Liver (tissue), 9 donors: ENCODE data around the gene MYH7B. TPM values are rescaled to one million over a fixed set of nuclear protein-coding genes. Genes with fewer than 3 reads are reported as not detected.

ENCODE experiments used
- DNase-seq: peaks from one replicate; pipeline ENCODE4 v3.0.0-alpha.2; 2017; ENCODE audit warnings: low spot score
- H3K27ac ChIP-seq, 2 donors: one replicate each; pipeline ENCODE4 v1.7.0; 2013; ENCODE audit warnings: inconsistent platforms in 2 of 2, low read length in 2 of 2, control low read depth in 1 of 2, low read depth in 1 of 2, mild to moderate bottlenecking in 1 of 2
- H3K27me3 ChIP-seq, 4 donors: one replicate each; pipeline versions ENCODE4 v1.6.1 to v1.7.0; 2013; ENCODE audit warnings: low read length in 3 of 4, inconsistent platforms in 1 of 4, mild to moderate bottlenecking in 1 of 4, moderate library complexity in 1 of 4; ENCODE audit not compliant: control insufficient read depth in 4 of 4, insufficient read depth in 4 of 4
- H3K36me3 ChIP-seq, 4 donors: one replicate each; pipeline versions ENCODE4 v1.6.1 to v1.7.0; 2013; ENCODE audit warnings: low read length in 3 of 4, mild to moderate bottlenecking in 3 of 4, low read depth in 1 of 4, moderate library complexity in 1 of 4; ENCODE audit not compliant: control insufficient read depth in 4 of 4, insufficient read depth in 3 of 4
- H3K4me1 ChIP-seq, 4 donors: one replicate each; pipeline versions ENCODE4 v1.6.1 to v1.7.0; 2013; ENCODE audit warnings: low read length in 3 of 4, mild to moderate bottlenecking in 3 of 4, moderate library complexity in 1 of 4; ENCODE audit not compliant: control insufficient read depth in 4 of 4, insufficient read depth in 4 of 4
- H3K4me3 ChIP-seq, 3 donors: one replicate each; pipeline versions ENCODE4 v1.6.1 to v1.7.0; 2013; ENCODE audit warnings: low read length in 3 of 3, control low read depth in 1 of 3, low read depth in 1 of 3, mild to moderate bottlenecking in 1 of 3
- H3K9ac ChIP-seq, 2 donors: one replicate each; pipeline ENCODE4 v1.7.0; 2013; ENCODE audit warnings: low read length in 2 of 2, mild to moderate bottlenecking in 2 of 2, moderate library complexity in 2 of 2, control low read depth in 1 of 2, low read depth in 1 of 2
- H3K9me3 ChIP-seq, 4 donors: one replicate each; pipeline versions ENCODE4 v1.6.1 to v1.7.0; 2013; ENCODE audit warnings: low read length in 3 of 4; ENCODE audit not compliant: control insufficient read depth in 4 of 4
- EGR1 ChIP-seq, 2 donors: IDR thresholded peaks; 2 replicates each; pipeline ENCODE4 v1.6.1; 2016 to 2018; ENCODE audit warnings: antibody characterized with exemption in 2 of 2, low read depth in 2 of 2
- FOXA2 ChIP-seq: IDR thresholded peaks from 2 replicates; pipeline ENCODE4 v1.6.1; 2016; ENCODE audit warnings: antibody characterized with exemption
- TAF1 ChIP-seq: conservative IDR thresholded peaks from 2 replicates; pipeline ENCODE4 v1.6.1; 2016; ENCODE audit warnings: antibody characterized with exemption, mild to moderate bottlenecking
- YY1 ChIP-seq: IDR thresholded peaks from 2 replicates; pipeline ENCODE4 v1.6.1; 2016; ENCODE audit warnings: antibody characterized with exemption, mild to moderate bottlenecking
- whole genome bisulfite sequencing: extraction: QIAGEN DNeasy Blood & Tissue Kit; methylation state at CpG from one replicate; pipeline ENCODE4 v1.1.7; 2013; 5-methylcytosine and 5-hydroxymethylcytosine counted together
- polyA plus RNA-seq, 2 donors: library from polyadenylated mRNA; stranded (reverse) in 1 of 2; unstranded in 1 of 2; fragments of 200-250 nt in 1 of 2; fragments of >200 nt in 1 of 2; fragmentation: Nextera tagmentation in 1 of 2; extraction: Ambion mirVana in 1 of 2; gene quantifications; one replicate each; pipeline versions ENCODE4 v1.2.1 to v1.2.3, GENCODE V29; 2013 to 2015
- total RNA-seq, 2 donors: library from RNA; depleted of rRNA; stranded (reverse); fragments of >200 nt; gene quantifications; one replicate each; pipeline ENCODE4 v1.2.3, GENCODE V29; 2014
- TF ChIP-seq, protein P1 (sequence below): fragments of 150-350 bp; IDR thresholded peaks from 2 replicates; pipeline ENCODE4 v1.5.1; 2017; ENCODE audit warnings: improper control_type of control experiment, low read depth, low read length; ENCODE audit not compliant: missing input control
- TF ChIP-seq, protein P2 (sequence below): IDR thresholded peaks from 2 replicates; pipeline ENCODE4 v1.6.1; 2016; ENCODE audit warnings: antibody characterized with exemption
- TF ChIP-seq, protein P3 (sequence below): IDR thresholded peaks from 2 replicates; pipeline ENCODE4 v1.6.1; 2016; ENCODE audit warnings: antibody characterized with exemption
- TF ChIP-seq, protein P4 (sequence below): IDR thresholded peaks from 2 replicates; pipeline ENCODE4 v1.6.1; 2016; ENCODE audit warnings: antibody characterized with exemption, mild to moderate bottlenecking
- TF ChIP-seq, protein P5 (sequence below): IDR thresholded peaks from 2 replicates; pipeline ENCODE4 v1.6.1; 2016; ENCODE audit warnings: antibody characterized with exemption
- donor health status: healthy.
- donor health status: healthy.
- donor health status: healthy.
- donor health status: healthy.
- donor health status: healthy.

The MYH7B gene
- total and polyA plus RNA-seq, 4 donors = 0.12 to 0.33 (median 0.24) TPM

DNA sequence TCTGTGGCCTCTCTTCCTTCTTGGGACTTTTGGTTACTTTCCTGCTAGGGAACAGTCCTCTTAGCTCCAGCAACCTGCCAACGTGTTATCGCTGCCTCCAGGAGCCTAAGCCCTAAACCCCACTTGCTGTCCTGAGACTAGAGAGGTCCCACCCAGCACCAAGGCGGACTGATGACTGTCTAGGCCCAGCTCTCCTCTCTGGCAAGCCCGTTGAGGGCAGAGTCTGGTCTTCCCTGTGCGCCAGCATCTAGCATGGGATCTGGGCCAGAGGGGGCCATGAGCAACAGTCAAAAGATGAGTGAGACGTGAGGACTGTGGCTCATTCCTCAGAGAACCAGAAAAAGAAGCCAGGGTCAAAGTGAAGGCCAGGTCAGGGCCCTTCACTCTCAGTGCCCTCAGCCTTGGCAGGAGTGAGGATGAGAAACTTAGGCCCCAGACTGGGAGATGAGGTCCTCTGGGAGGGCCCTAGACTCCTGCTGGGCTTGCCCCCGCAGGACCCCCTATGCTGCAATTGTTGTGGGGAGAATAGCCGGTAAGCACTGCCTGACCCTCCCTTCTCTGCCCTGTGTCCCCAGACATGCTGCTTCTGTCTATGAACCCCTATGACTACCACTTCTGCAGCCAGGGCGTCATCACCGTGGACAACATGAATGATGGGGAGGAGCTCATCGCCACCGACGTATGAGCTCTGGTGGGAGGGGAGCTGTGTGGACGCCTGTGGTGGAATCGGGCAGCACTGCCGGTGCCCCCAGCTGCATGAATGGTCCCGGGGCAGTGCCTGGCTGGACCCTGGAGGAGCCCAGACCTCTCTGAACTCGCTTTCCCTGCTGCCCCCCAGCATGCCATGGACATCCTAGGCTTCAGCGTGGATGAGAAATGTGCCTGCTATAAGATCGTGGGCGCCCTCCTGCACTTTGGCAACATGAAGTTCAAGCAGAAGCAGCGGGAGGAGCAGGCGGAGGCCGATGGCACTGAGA is 30.9 kb downstream of the MYH7B start:
- no peak for DNase-seq
- H3K4me3 ChIP-seq = no peak overlapping the region
- no peaks in the 10 kb centered on the region for H3K36me3 ChIP-seq
- no peak for TF ChIP-seq EGR1 (IDR thresholded peaks at IDR 0.05; ENCODE audit: low read depth in 2 of 2)
- TF ChIP-seq, protein P1, sequence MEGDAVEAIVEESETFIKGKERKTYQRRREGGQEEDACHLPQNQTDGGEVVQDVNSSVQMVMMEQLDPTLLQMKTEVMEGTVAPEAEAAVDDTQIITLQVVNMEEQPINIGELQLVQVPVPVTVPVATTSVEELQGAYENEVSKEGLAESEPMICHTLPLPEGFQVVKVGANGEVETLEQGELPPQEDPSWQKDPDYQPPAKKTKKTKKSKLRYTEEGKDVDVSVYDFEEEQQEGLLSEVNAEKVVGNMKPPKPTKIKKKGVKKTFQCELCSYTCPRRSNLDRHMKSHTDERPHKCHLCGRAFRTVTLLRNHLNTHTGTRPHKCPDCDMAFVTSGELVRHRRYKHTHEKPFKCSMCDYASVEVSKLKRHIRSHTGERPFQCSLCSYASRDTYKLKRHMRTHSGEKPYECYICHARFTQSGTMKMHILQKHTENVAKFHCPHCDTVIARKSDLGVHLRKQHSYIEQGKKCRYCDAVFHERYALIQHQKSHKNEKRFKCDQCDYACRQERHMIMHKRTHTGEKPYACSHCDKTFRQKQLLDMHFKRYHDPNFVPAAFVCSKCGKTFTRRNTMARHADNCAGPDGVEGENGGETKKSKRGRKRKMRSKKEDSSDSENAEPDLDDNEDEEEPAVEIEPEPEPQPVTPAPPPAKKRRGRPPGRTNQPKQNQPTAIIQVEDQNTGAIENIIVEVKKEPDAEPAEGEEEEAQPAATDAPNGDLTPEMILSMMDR = no peak
- TF ChIP-seq, protein P2, sequence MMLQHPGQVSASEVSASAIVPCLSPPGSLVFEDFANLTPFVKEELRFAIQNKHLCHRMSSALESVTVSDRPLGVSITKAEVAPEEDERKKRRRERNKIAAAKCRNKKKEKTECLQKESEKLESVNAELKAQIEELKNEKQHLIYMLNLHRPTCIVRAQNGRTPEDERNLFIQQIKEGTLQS = no peak
- no peak for TF ChIP-seq FOXA2
- TF ChIP-seq YY1 = no peak
- TF ChIP-seq, protein P3, sequence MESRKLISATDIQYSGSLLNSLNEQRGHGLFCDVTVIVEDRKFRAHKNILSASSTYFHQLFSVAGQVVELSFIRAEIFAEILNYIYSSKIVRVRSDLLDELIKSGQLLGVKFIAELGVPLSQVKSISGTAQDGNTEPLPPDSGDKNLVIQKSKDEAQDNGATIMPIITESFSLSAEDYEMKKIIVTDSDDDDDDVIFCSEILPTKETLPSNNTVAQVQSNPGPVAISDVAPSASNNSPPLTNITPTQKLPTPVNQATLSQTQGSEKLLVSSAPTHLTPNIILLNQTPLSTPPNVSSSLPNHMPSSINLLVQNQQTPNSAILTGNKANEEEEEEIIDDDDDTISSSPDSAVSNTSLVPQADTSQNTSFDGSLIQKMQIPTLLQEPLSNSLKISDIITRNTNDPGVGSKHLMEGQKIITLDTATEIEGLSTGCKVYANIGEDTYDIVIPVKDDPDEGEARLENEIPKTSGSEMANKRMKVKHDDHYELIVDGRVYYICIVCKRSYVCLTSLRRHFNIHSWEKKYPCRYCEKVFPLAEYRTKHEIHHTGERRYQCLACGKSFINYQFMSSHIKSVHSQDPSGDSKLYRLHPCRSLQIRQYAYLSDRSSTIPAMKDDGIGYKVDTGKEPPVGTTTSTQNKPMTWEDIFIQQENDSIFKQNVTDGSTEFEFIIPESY = no peak
- TF ChIP-seq, protein P4, sequence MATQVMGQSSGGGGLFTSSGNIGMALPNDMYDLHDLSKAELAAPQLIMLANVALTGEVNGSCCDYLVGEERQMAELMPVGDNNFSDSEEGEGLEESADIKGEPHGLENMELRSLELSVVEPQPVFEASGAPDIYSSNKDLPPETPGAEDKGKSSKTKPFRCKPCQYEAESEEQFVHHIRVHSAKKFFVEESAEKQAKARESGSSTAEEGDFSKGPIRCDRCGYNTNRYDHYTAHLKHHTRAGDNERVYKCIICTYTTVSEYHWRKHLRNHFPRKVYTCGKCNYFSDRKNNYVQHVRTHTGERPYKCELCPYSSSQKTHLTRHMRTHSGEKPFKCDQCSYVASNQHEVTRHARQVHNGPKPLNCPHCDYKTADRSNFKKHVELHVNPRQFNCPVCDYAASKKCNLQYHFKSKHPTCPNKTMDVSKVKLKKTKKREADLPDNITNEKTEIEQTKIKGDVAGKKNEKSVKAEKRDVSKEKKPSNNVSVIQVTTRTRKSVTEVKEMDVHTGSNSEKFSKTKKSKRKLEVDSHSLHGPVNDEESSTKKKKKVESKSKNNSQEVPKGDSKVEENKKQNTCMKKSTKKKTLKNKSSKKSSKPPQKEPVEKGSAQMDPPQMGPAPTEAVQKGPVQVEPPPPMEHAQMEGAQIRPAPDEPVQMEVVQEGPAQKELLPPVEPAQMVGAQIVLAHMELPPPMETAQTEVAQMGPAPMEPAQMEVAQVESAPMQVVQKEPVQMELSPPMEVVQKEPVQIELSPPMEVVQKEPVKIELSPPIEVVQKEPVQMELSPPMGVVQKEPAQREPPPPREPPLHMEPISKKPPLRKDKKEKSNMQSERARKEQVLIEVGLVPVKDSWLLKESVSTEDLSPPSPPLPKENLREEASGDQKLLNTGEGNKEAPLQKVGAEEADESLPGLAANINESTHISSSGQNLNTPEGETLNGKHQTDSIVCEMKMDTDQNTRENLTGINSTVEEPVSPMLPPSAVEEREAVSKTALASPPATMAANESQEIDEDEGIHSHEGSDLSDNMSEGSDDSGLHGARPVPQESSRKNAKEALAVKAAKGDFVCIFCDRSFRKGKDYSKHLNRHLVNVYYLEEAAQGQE = no peak
- TF ChIP-seq TAF1 = no peak
- TF ChIP-seq, protein P5, sequence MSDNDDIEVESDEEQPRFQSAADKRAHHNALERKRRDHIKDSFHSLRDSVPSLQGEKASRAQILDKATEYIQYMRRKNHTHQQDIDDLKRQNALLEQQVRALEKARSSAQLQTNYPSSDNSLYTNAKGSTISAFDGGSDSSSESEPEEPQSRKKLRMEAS = no peak
- H3K27me3 ChIP-seq = peaks cover 0 to 2% (median 0%) of the 10 kb centered on the region in 4 donors
- WGBS = 77% methylated on average over 24 of the region's 24 CpGs
- H3K9me3 ChIP-seq = no peaks in the 10 kb centered on the region
- H3K27ac ChIP-seq = no peak overlapping the region
- H3K9ac ChIP-seq = no peak overlapping the region
- peaks cover 0 to 4% (median 0%) of the 10 kb centered on the region in 4 donors for H3K4me1 ChIP-seq
